MM.1S (cell line): ENCODE measurements around the gene DAAM1.

Experiments used
- DNase-seq: peaks from one replicate; pipeline ENCODE4 v3.0.0-alpha.2; 2015
- H2AFZ ChIP-seq: fragments of 300-600 bp; sonication (generic); 2 replicates; pipeline ENCODE4 v1.6.0; 2016; ENCODE audit warnings: antibody characterized with exemption, low read length
- H3F3A ChIP-seq: fragments of 300-600 bp; sonication (generic); 2 replicates; pipeline ENCODE4 v1.6.1; 2016; ENCODE audit warnings: mild to moderate bottlenecking, antibody characterized with exemption, low read length, moderate library complexity, mixed read lengths; ENCODE audit not compliant: insufficient read depth
- H3K27ac ChIP-seq: fragments of 300-600 bp; sonication (generic); 2 replicates; pipeline ENCODE4 v1.5.1; 2016; ENCODE audit warnings: mild to moderate bottlenecking, low read length
- H3K27me3 ChIP-seq: fragments of 300-600 bp; sonication (generic); replicated peaks from 2 replicates; pipeline ENCODE4 v1.6.0; 2016; ENCODE audit warnings: low read length; ENCODE audit not compliant: insufficient read depth
- H3K36me3 ChIP-seq: fragments of 300-600 bp; sonication (generic); replicated peaks from 2 replicates; pipeline ENCODE4 v1.6.1; 2016; ENCODE audit warnings: mild to moderate bottlenecking, low read length, mixed read lengths; ENCODE audit not compliant: insufficient read depth
- H3K4me1 ChIP-seq: fragments of 300-600 bp; sonication (generic); 2 replicates; pipeline ENCODE4 v1.6.1; 2016; ENCODE audit warnings: low read length, mixed read lengths
- H3K4me2 ChIP-seq: fragments of 300-600 bp; sonication (generic); 2 replicates; pipeline ENCODE4 v1.6.0; 2016; ENCODE audit warnings: low read depth, low read length
- H3K4me3 ChIP-seq: fragments of 300-600 bp; sonication (generic); 2 replicates; pipeline ENCODE4 v1.5.1; 2016; ENCODE audit warnings: low read length, mixed read lengths
- H3K79me2 ChIP-seq: fragments of 300-600 bp; sonication (generic); 2 replicates; pipeline ENCODE4 v1.6.1; 2016; ENCODE audit warnings: mixed run types, low read length, mixed read lengths
- H3K9ac ChIP-seq: fragments of 300-600 bp; sonication (generic); 2 replicates; pipeline ENCODE4 v1.6.1; 2016; ENCODE audit warnings: low read length, mixed read lengths
- H3K9me2 ChIP-seq: fragments of 300-600 bp; sonication (generic); replicated peaks from 2 replicates; pipeline ENCODE4 v1.6.1; 2016; ENCODE audit warnings: mild to moderate bottlenecking, low read length, mixed read lengths; ENCODE audit not compliant: insufficient read depth
- H3K9me3 ChIP-seq: fragments of 300-600 bp; sonication (generic); replicated peaks from 2 replicates; pipeline ENCODE4 v1.6.1; 2016; ENCODE audit warnings: mild to moderate bottlenecking, low read length, mixed read lengths; ENCODE audit not compliant: insufficient read depth
- H4K20me1 ChIP-seq: fragments of 300-600 bp; sonication (generic); 2 replicates; pipeline ENCODE4 v1.6.1; 2016; ENCODE audit warnings: mild to moderate bottlenecking, low read length, moderate library complexity, mixed read lengths; ENCODE audit not compliant: insufficient read depth
- EZH2 ChIP-seq: fragments of 300-600 bp; sonication (generic); optimal IDR thresholded peaks from 2 replicates; pipeline ENCODE3; 2017; ENCODE audit warnings: low read depth, mild to moderate bottlenecking, antibody characterized with exemption, low read length, mixed read lengths
- EZH2phosphoT487 ChIP-seq: fragments of 300-600 bp; sonication (generic); IDR thresholded peaks from 2 replicates; pipeline ENCODE4 v1.6.1; 2018; ENCODE audit warnings: antibody characterized with exemption, low read length
- TF ChIP-seq, protein P1 (sequence below): fragments of 300-600 bp; sonication (generic); IDR thresholded peaks from 2 replicates; pipeline ENCODE4 v1.5.1; 2016; ENCODE audit warnings: antibody characterized with exemption, low read length, mixed read lengths

The DAAM1 gene

DNA sequence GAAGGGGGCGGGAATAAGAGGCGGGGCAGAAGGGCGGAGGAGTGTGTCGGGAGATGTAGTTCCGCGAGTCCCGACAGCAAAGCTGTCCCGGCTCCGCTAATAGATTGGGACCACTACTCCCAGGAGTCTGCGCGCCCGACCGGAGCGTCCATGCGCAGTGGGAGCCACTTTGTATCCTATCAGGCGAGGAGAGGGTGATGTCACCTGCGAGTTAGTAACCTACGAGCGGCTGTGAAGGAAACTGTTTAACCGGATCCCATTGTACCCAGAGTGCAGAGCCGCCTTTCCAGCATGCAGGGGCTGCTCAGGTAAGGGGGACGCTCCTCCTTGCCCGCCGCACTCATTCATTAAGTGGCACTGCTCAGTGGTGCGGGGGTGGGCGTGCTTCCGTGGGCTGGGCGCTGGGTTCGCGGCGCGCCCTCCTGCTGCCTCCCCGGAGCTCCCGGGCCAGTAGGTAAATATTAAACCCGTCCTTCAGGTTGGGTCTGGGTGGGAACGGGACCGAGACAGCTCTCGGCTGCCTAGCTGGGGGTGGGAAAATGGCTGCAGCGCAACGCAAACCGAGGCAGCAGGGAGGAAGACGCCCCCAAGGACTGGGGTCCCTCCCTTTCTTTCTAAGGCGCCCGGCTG, at the start of gene DAAM1:
Gene DAAM1 (plus strand): TSS at position 207 of the 630 bp plus-strand sequence. CDS start 74,811 bp downstream, outside the sequence.
- peaks cover 7% of the 10 kb centered on the region; the same call in 1 of the 2 replicates for H3K4me1 ChIP-seq
- 0 out of 2 replicates have a peak, but pooled peaks cover 3% of the 10 kb centered on the region for H3F3A ChIP-seq
- no peak for TF ChIP-seq EZH2
- TF ChIP-seq EZH2phosphoT487 = no peak
- TF ChIP-seq, protein P1, sequence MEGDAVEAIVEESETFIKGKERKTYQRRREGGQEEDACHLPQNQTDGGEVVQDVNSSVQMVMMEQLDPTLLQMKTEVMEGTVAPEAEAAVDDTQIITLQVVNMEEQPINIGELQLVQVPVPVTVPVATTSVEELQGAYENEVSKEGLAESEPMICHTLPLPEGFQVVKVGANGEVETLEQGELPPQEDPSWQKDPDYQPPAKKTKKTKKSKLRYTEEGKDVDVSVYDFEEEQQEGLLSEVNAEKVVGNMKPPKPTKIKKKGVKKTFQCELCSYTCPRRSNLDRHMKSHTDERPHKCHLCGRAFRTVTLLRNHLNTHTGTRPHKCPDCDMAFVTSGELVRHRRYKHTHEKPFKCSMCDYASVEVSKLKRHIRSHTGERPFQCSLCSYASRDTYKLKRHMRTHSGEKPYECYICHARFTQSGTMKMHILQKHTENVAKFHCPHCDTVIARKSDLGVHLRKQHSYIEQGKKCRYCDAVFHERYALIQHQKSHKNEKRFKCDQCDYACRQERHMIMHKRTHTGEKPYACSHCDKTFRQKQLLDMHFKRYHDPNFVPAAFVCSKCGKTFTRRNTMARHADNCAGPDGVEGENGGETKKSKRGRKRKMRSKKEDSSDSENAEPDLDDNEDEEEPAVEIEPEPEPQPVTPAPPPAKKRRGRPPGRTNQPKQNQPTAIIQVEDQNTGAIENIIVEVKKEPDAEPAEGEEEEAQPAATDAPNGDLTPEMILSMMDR = no peak
- no peaks in the 10 kb centered on the region for H3K36me3 ChIP-seq
- H3K9me2 ChIP-seq = no peaks in the 10 kb centered on the region
- DNase-seq = peak; percentile 95
- H3K27me3 ChIP-seq = no peaks in the 10 kb centered on the region
- H3K9ac ChIP-seq = peak within 1 kb of the TSS; percentile 77
- peak within 1 kb of the TSS; percentile 61; the same call in 1 of the 2 replicates for H3K27ac ChIP-seq
- peak within 1 kb of the TSS; percentile 82 for H2AFZ ChIP-seq
- peak within 1 kb of the TSS; percentile 91 for H3K4me2 ChIP-seq
- H4K20me1 ChIP-seq = no peaks in the 10 kb centered on the region
- H3K79me2 ChIP-seq = peaks cover 7% of the 10 kb centered on the region; the same call in 1 of the 2 replicates
- H3K9me3 ChIP-seq = no peaks in the 10 kb centered on the region
- H3K4me3 ChIP-seq = peak within 1 kb of the TSS; percentile 85

DNA sequence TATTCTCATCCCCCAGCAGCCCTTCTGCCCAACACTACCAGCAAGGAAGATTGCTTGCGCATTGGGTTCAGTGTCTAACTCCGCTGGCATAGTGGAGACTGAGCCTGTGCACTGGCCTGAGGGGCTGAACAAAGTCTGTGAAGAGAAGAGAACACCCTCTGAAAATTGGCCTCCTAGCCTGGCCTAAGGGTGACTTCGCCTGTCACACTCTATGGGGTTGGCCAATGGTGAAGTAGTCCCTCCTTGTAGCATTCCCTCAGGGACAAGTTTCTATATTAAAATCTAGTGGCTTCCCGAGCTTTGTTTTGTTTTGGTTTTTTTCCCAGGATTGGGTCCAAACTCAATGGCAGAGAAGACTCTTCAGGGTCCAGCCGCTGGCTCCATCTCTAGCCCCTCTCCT, 49.1 kb upstream of the DAAM1 start:
- H3K27ac ChIP-seq = no peak overlapping the region
- no peak overlapping the region for H2AFZ ChIP-seq
- no peaks in the 10 kb centered on the region for H3K27me3 ChIP-seq
- no peak overlapping the region for H3K9ac ChIP-seq
- no peak overlapping the region for H3K4me2 ChIP-seq
- no peaks in the 10 kb centered on the region for H3K79me2 ChIP-seq
- no peaks in the 10 kb centered on the region for H3K36me3 ChIP-seq
- DNase-seq = no peak
- H3K4me3 ChIP-seq = no peak overlapping the region
- H4K20me1 ChIP-seq = no peaks in the 10 kb centered on the region
- H3K9me2 ChIP-seq = no peaks in the 10 kb centered on the region
- H3K9me3 ChIP-seq = no peaks in the 10 kb centered on the region
- TF ChIP-seq, protein P1 = no peak
- TF ChIP-seq EZH2phosphoT487 (no peak), EZH2 (no peak)
- H3K4me1 ChIP-seq = no peaks in the 10 kb centered on the region
- no peaks in the 10 kb centered on the region for H3F3A ChIP-seq

DNA sequence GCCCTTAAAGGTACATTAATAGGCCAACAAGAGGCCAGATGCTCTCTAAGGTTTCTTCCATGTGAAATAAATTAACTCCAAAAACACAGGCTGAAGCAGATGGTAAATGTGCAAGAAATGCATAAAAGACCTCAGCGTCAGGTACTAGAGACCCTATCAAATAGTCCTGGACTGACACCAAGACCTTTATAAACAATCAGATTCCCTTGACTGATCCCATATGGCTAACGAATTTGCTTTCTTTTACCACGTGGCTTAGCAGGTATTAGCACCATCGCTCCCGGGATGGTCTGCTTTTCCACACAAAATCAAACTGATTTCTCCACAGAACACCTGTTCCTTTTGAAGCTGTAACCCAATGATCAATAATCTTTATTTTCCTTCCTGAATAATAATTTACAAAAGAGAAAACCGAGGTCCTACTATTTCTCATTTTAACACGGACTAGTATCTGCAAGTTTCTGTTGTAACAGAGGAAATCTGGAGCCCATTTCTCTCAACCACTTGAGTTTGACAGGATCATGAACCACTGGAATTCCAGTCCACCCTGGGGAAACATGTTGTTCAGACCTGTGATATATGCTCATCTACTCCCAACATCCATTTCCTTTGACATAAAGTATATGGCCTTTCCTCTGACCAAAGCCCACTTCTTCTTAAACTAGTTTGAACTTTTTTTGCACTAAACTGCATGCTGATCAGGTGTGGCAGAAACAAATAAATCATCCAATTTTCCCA, 48.2 kb upstream of the DAAM1 start:
- H3K4me2 ChIP-seq = no peak overlapping the region
- H3K27me3 ChIP-seq = no peaks in the 10 kb centered on the region
- no peak overlapping the region for H3K27ac ChIP-seq
- no peaks in the 10 kb centered on the region for H3K79me2 ChIP-seq
- no peak overlapping the region for H3K4me3 ChIP-seq
- no peaks in the 10 kb centered on the region for H3K36me3 ChIP-seq
- H3F3A ChIP-seq = no peaks in the 10 kb centered on the region
- H4K20me1 ChIP-seq = no peaks in the 10 kb centered on the region
- TF ChIP-seq EZH2phosphoT487 (no peak), EZH2 (no peak)
- TF ChIP-seq, protein P1 = no peak
- no peak for DNase-seq
- H3K9me3 ChIP-seq = no peaks in the 10 kb centered on the region
- no peaks in the 10 kb centered on the region for H3K4me1 ChIP-seq
- no peak overlapping the region for H3K9ac ChIP-seq
- H3K9me2 ChIP-seq = no peaks in the 10 kb centered on the region
- no peak overlapping the region for H2AFZ ChIP-seq
